ENCODE data around the gene DFFA.

DNA sequence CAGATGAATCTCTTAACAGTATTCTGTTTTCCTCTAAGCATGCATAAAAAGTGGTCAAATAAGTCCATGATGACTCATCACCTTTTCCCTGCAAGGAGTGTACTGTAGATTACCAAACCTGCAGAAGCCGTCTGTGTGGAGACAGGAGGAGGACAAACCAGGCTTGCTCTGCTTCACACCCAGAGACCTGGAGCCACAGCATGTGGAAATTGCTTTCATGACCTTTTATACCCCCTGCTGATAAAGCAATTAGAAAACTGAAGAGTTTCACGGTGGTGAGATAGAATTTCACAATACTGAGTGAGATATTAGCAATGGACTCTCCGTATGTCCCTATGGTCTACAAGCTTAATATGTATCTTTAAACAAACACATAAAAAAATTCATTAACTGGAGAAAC, 13.1 kb downstream of the DFFA start:
- no peak for TF ChIP-seq EP300 (IDR thresholded peaks at IDR 0.05; ENCODE audit: low read depth)
- TF ChIP-seq, protein P1, sequence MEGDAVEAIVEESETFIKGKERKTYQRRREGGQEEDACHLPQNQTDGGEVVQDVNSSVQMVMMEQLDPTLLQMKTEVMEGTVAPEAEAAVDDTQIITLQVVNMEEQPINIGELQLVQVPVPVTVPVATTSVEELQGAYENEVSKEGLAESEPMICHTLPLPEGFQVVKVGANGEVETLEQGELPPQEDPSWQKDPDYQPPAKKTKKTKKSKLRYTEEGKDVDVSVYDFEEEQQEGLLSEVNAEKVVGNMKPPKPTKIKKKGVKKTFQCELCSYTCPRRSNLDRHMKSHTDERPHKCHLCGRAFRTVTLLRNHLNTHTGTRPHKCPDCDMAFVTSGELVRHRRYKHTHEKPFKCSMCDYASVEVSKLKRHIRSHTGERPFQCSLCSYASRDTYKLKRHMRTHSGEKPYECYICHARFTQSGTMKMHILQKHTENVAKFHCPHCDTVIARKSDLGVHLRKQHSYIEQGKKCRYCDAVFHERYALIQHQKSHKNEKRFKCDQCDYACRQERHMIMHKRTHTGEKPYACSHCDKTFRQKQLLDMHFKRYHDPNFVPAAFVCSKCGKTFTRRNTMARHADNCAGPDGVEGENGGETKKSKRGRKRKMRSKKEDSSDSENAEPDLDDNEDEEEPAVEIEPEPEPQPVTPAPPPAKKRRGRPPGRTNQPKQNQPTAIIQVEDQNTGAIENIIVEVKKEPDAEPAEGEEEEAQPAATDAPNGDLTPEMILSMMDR (IDR thresholded peaks at IDR 0.05), result no peak
